Skeletal muscle tissue (tissue), 4 donors: ENCODE results near the gene DEFB112. TPM values are rescaled to one million over a fixed set of nuclear protein-coding genes. Genes with fewer than 3 reads are reported as not detected.

Experiments
- H3K27ac ChIP-seq: one replicate; pipeline ENCODE4 v1.7.0; 2013; ENCODE audit warnings: mild to moderate bottlenecking, low read depth, low read length, inconsistent platforms
- H3K27me3 ChIP-seq, 3 donors: one replicate each; pipeline ENCODE4 v1.7.0; 2013; ENCODE audit warnings: low read length in 3 of 3; ENCODE audit not compliant: control insufficient read depth in 3 of 3, insufficient read depth in 3 of 3
- H3K36me3 ChIP-seq, 3 donors: one replicate each; pipeline ENCODE4 v1.7.0; 2013; ENCODE audit warnings: low read length in 3 of 3; ENCODE audit not compliant: control insufficient read depth in 3 of 3, insufficient read depth in 3 of 3
- H3K4me1 ChIP-seq, 3 donors: one replicate each; pipeline ENCODE4 v1.7.0; 2013; ENCODE audit warnings: low read length in 3 of 3, mild to moderate bottlenecking in 3 of 3; ENCODE audit not compliant: control insufficient read depth in 3 of 3, insufficient read depth in 3 of 3
- H3K4me3 ChIP-seq, 3 donors: one replicate each; pipeline ENCODE4 v1.7.0; 2013; ENCODE audit warnings: low read length in 3 of 3
- H3K9ac ChIP-seq, 3 donors: one replicate each; pipeline ENCODE4 v1.7.0; 2013; ENCODE audit warnings: low read length in 3 of 3, mild to moderate bottlenecking in 3 of 3, moderate library complexity in 2 of 3, low read depth in 1 of 3
- H3K9me3 ChIP-seq, 3 donors: one replicate each; pipeline ENCODE4 v1.7.0; 2013; ENCODE audit warnings: low read length in 3 of 3; ENCODE audit not compliant: control insufficient read depth in 3 of 3
- total RNA-seq: library from RNA; depleted of rRNA; stranded (reverse); fragments of >200 nt; gene quantifications from one replicate; pipeline ENCODE4 v1.2.3, GENCODE V29; 2014
- donor health status: Osteomylitis.

Gene DEFB112
- not detected for total RNA-seq

- Histone ChIP-seq H3K9ac (no peak within 1 kb of the TSS), H3K9me3 (no peaks in the 10 kb centered on the region), H3K4me1 (no peaks in the 10 kb centered on the region), H3K27me3 (no peaks in the 10 kb centered on the region), H3K36me3 (no peaks in the 10 kb centered on the region), H3K27ac (no peak within 1 kb of the TSS), H3K4me3 (no peak within 1 kb of the TSS)
Measured at GRCh38 chr6:50049829-50050228, at the start of gene DEFB112. Gene DEFB112, minus strand, starts transcription at chr6:50049929. Its CDS starts 60 bp downstream, at chr6:50049869.

DNA sequence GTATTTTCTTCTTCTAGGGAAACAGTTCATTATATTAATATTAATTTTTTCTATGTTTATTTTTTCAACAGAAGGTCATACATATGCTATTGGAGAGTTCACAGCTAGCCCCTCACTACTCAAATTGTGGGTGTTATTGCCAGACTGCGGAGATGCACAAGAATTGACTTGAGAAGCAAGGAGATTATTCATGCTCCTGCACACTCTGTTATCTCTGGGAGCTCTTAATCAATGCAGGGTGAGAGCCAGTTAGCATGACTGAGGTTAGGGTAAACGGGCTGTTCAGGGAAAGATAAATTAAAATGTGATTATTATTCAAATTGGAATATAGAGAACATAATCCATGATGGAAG is 48.9 kb upstream of the DEFB112 start:
- Histone ChIP-seq H3K9ac (no peak overlapping the region), H3K4me1 (no peaks in the 10 kb centered on the region), H3K4me3 (no peak overlapping the region), H3K36me3 (no peaks in the 10 kb centered on the region), H3K27ac (no peak overlapping the region), H3K27me3 (no peaks in the 10 kb centered on the region), H3K9me3 (no peaks in the 10 kb centered on the region)

DNA sequence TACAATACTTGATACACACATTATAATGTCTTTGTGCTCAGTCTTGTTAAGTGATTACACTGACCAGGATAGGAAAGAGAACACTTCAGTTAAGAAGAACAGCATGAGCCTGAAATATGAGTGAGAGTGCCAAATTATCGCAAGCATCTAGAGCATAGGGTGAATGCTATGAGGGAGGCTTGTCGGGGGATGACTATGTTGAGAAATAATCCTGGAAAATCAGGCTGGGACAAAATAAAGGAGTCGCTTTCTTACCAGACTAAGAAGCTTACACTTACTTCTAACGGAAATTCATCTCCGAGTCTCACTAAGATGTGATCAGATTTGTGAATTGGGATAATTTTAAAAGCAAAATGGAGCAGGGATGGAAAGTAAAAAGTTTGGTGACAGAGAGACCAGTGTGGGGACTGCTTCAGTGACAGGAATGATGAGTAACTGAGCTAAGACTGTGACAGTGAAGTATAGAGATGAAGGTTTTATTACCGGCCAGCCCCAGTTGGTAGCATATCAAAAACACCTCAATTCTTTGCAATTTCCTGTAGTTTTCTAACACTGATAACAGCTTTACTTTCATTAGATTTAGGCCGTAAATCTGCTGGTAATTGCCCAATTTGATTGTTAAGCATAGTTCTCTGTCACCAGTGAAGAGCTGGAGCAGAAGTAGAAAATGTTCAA is 48.4 kb upstream of the DEFB112 start:
- Histone ChIP-seq H3K27me3 (no peaks in the 10 kb centered on the region), H3K27ac (no peak overlapping the region), H3K9me3 (no peaks in the 10 kb centered on the region), H3K4me3 (no peak overlapping the region), H3K36me3 (no peaks in the 10 kb centered on the region), H3K4me1 (no peaks in the 10 kb centered on the region), H3K9ac (no peak overlapping the region)

DNA sequence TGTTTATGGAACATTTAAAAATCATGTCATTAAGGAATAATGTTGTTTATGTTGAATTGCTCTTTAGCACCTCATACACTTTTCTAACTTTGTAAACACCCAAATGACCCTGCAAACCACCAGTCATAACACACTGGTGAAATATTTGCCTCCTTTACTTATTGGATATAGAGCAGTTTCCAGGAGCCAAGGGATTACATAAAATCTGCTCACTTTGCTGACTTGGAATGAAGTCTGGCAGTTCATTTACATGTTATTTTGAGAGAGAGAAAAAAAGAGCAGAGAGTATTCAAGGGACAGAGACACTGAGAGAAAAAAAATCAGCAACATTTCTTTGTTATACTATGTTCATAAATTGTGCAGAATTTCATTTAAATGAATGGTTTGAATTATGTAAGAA is 46.6 kb upstream of the DEFB112 start:
- H3K9me3 ChIP-seq: no peaks in the 10 kb centered on the region
- no peak overlapping the region for H3K4me3 ChIP-seq
- no peaks in the 10 kb centered on the region for H3K4me1 ChIP-seq
- H3K36me3 ChIP-seq: no peaks in the 10 kb centered on the region
- H3K27me3 ChIP-seq: no peaks in the 10 kb centered on the region
- H3K27ac ChIP-seq: no peak overlapping the region
- H3K9ac ChIP-seq: no peak overlapping the region

GRCh38 chr6:50093938-50094272 is 44.2 kb upstream of the DEFB112 start:
- no peaks in the 10 kb centered on the region for H3K36me3 ChIP-seq
- H3K4me3 ChIP-seq: no peak overlapping the region
- no peak overlapping the region for H3K9ac ChIP-seq
- H3K4me1 ChIP-seq: no peaks in the 10 kb centered on the region
- H3K9me3 ChIP-seq: no peaks in the 10 kb centered on the region
- no peaks in the 10 kb centered on the region for H3K27me3 ChIP-seq
- H3K27ac ChIP-seq: no peak overlapping the region

- Histone ChIP-seq H3K4me1 (no peaks in the 10 kb centered on the region), H3K9ac (no peak overlapping the region), H3K4me3 (no peak overlapping the region), H3K27me3 (no peaks in the 10 kb centered on the region), H3K36me3 (no peaks in the 10 kb centered on the region), H3K9me3 (no peaks in the 10 kb centered on the region), H3K27ac (no peak overlapping the region)
Measured at GRCh38 chr6:50093116-50093937, 43.6 kb upstream of the DEFB112 start.

DNA sequence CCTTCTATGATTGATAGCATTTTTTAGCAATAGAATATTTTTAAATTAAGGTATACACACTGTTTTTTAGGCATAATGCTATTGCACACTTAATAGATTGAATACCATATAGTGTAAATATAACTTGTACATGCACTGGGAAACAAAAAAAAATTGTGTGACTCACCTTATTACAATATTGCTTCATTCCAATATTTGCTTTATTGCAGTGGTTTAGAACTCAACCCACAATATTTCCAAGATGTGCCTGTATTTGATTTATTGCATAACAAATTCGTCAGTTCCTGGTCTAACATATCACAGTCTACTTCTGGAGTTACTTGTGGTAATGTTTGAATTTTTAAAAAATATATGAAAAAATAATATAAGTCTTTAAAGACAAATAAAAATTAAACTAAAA is 41.9 kb upstream of the DEFB112 start:
- no peak overlapping the region for H3K9ac ChIP-seq
- H3K36me3 ChIP-seq: no peaks in the 10 kb centered on the region
- no peaks in the 10 kb centered on the region for H3K4me1 ChIP-seq
- no peak overlapping the region for H3K27ac ChIP-seq
- no peak overlapping the region for H3K4me3 ChIP-seq
- no peaks in the 10 kb centered on the region for H3K27me3 ChIP-seq
- no peaks in the 10 kb centered on the region for H3K9me3 ChIP-seq

GRCh38 chr6:50089911-50090310 is 40.2 kb upstream of the DEFB112 start:
- Histone ChIP-seq H3K4me3 (no peak overlapping the region), H3K9ac (no peak overlapping the region), H3K36me3 (no peaks in the 10 kb centered on the region), H3K27me3 (no peaks in the 10 kb centered on the region), H3K27ac (no peak overlapping the region), H3K9me3 (no peaks in the 10 kb centered on the region), H3K4me1 (no peaks in the 10 kb centered on the region)

- Histone ChIP-seq H3K36me3 (no peaks in the 10 kb centered on the region), H3K9ac (no peak overlapping the region), H3K4me3 (no peak overlapping the region), H3K27me3 (no peaks in the 10 kb centered on the region), H3K9me3 (no peaks in the 10 kb centered on the region), H3K4me1 (no peaks in the 10 kb centered on the region), H3K27ac (no peak overlapping the region)
Measured at GRCh38 chr6:50087231-50087954, 37.7 kb upstream of the DEFB112 start.

GRCh38 chr6:50077385-50077784 is 27.7 kb upstream of the DEFB112 start:
- H3K27me3 ChIP-seq: no peaks in the 10 kb centered on the region
- H3K9ac ChIP-seq: no peak overlapping the region
- H3K4me3 ChIP-seq: no peak overlapping the region
- no peaks in the 10 kb centered on the region for H3K9me3 ChIP-seq
- H3K4me1 ChIP-seq: no peaks in the 10 kb centered on the region
- H3K27ac ChIP-seq: no peak overlapping the region
- no peaks in the 10 kb centered on the region for H3K36me3 ChIP-seq
